LNCaP clone FGC (cell line): ENCODE results near the gene NMS.
A peak's percentile ranks its signal among the peaks of the same experiment; 100 is the strongest.

ENCODE experiments used
- DNase-seq: peaks from one replicate; pipeline ENCODE4 v3.0.0-alpha.2; 2011; ENCODE audit warnings: low read depth
- H3K4me3 ChIP-seq: 2 replicates; pipeline ENCODE4 v1.5.1; 2011; ENCODE audit warnings: mild to moderate bottlenecking, low read depth, low read length, control low read depth
- TF ChIP-seq, protein P1 (sequence below): IDR thresholded peaks from 2 replicates; pipeline ENCODE4 v1.5.1; 2012; ENCODE audit warnings: mild to moderate bottlenecking; ENCODE audit not compliant: control insufficient read depth, insufficient read depth; ENCODE audit errors: extremely low read depth

NMS gene, protein sequence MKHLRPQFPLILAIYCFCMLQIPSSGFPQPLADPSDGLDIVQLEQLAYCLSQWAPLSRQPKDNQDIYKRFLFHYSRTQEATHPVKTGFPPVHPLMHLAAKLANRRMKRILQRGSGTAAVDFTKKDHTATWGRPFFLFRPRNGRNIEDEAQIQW

DNA sequence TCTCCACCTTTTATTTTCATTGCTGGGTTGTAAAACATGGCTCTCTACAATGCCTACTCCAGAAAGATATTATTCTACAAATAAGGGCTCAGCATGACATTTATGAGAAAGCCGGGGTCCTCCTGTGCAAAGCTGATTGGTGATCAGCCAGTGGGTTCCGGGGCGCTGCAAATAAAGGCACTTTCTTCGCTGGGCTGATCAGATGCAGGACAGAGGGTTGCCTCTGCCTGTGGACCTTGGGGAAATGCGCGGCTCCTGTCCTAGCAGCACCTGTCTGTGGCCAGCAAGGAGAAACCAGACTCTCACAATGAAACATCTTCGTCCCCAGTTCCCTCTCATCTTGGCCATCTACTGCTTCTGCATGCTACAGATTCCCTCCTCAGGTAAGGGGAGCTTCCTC, at the start of gene NMS:
NMS (plus strand) TSS at position 301 of the 400 bp plus-strand sequence; CDS start at position 308, 7 bp downstream.
- TF ChIP-seq, protein P1, sequence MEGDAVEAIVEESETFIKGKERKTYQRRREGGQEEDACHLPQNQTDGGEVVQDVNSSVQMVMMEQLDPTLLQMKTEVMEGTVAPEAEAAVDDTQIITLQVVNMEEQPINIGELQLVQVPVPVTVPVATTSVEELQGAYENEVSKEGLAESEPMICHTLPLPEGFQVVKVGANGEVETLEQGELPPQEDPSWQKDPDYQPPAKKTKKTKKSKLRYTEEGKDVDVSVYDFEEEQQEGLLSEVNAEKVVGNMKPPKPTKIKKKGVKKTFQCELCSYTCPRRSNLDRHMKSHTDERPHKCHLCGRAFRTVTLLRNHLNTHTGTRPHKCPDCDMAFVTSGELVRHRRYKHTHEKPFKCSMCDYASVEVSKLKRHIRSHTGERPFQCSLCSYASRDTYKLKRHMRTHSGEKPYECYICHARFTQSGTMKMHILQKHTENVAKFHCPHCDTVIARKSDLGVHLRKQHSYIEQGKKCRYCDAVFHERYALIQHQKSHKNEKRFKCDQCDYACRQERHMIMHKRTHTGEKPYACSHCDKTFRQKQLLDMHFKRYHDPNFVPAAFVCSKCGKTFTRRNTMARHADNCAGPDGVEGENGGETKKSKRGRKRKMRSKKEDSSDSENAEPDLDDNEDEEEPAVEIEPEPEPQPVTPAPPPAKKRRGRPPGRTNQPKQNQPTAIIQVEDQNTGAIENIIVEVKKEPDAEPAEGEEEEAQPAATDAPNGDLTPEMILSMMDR: no peak
- DNase-seq: no peak

DNA sequence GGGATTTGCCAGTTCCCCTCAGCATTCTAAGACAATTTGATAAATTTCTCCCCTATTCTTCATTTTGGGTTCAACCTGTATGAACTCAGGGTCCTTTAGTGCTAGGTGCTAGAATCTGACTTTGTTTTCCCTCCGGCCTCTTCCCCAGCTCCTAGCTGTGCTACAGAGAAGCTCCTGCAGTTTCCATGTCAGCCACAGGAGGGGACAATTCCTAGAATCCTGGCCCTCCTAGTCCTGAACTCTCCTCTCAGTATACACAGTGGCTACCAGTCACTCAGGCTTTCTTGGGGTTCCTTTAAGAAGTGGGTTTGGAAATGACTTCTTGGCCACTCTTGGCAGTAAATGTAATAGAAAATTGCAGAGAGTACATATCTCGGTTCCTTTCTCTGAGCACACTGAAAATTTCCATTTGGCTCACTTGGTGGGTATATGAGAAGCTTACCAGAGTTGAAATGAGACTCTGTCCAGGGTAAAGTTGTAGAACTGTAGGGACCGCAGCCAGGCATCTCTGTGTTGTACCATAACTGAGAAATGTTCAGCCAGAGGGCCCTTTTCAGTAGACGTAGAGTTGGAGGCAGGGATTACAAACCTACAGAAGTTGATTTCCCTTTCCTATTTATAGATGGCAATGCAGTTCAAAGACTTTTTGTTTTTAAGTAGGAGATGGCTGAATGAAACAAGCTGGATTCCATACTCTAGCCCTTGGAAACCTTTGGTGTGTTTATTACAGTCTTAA, 47.8 kb upstream of the NMS start:
- H3K4me3 ChIP-seq: no peak overlapping the region
- TF ChIP-seq, protein P1: peak; percentile 50
- DNase-seq: no peak

More for the DNA sequence above, at the start of gene NMS:
- no peak within 1 kb of the TSS for H3K4me3 ChIP-seq

DNA sequence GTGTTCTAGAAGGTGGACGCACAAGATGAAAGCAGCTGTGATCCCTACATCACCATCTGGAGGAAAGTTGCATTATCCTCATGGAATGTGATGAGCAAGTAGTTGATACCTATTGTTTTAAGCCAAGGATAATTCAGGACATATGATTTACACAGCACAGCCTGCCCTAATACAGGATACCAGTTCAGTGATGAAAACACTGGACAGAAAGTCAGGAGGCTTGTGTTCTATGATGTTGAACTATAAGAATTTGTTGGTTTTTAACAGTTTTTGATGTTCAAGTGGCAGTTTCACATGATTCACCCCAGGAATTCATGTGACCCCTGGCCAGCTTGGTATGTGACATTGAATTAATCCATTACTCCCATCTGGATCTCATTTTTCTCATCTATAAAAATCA, 46.7 kb upstream of the NMS start:
- TF ChIP-seq, protein P1: no peak

DNA sequence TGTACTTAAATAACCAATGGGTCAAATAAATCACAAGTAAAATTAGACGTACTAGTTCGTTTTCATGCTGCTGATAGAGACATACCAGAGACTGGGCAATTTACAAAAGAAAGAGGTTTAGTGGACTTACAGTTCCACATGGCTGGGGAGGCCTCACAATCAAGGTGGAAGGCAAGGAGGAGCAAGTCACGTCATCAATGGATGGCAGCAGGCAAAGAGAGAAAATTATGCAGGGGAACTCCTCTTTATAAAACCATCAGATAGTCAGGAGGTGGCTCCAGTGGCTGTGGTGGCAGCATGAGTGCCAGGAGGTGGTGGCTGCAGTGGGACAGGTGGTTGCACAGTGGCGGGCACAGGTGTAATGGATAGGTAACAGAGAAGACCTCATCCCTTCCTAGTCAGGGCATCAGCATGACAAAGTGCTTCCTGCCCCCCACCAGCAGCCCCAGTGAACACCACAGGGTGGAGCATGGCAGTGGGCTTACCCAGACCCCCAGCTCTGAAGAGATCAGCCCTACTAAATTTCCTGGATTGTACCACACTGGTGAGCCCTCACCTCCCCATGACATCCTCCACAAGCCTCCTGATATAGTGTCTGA, 45.9 kb upstream of the NMS start:
- no peak overlapping the region for H3K4me3 ChIP-seq
- DNase-seq: no peak
- TF ChIP-seq, protein P1: no peak

More for the DNA sequence above, 46.7 kb upstream of the NMS start:
- no peak overlapping the region for H3K4me3 ChIP-seq
- no peak for DNase-seq

DNA sequence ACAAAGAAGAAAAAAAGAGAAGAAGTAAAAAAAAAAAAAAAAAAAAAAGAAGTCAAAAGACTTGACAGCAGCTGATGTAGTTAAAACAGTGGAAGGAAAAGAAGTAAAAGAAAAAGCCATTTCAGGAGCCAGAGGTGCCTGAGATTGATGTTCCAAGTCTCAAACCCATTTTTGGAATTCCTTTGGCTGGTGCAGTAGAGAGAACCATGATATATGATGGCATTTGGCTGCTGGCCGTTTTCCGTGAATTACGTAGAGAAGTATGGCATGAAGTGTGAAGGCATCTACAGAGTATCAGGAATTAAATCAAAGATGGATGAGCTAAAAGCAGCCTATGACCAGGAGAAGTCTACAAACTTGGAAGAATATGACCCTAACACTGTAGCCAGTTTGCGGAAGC, 45.2 kb upstream of the NMS start:
- TF ChIP-seq, protein P1: no peak
- DNase-seq: no peak

DNA sequence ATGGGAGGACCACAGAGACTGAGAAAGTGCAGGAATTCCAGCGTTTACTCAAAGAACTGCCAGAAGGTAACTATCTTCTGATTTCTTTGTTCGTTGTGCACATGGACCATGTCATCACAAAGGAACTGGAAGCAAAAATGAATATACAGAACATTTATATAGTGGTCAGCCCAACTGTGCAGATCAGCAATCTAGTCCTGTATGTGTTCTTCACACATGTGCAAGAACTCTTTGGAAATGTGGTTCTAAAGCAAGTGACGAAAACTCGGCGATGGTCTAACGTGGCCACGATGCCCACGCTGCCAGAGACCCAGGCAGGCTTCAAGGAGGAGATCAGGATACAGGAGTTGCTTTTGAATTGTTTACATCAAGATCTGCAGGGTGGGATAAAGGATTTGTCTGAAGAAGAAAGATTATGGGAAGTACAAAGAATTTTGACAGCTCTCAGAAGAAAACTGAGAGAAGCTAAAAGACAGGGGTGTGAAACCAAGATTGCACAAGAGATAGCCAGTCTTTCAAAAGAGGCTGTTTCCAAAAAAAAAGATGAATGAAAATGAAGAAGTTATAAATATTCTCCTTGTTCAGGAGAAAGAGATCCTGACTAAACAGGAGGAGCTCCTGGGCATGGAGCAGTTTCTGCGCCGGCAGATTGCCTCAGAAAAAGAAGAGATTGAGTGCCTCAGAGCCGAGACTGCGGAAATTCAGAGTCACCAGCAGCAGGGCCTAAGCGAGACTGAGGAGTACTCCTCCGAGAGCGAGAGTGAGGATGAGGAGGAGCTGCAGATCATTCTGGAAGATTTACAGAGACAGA, 44.5 kb upstream of the NMS start:
- TF ChIP-seq, protein P1: no peak
- no peak for DNase-seq
- no peak overlapping the region for H3K4me3 ChIP-seq

More for the DNA sequence above, 45.2 kb upstream of the NMS start:
- no peak overlapping the region for H3K4me3 ChIP-seq
